ENCODE measurements around the gene FAM151A. TPM values are rescaled to one million over a fixed set of nuclear protein-coding genes. Genes with fewer than 3 reads are reported as not detected.

FAM151A gene
- total and polyA plus RNA-seq, 2 experiments from 2014 or later, result 9.8 to 13.5 TPM

GRCh38 chr1:54600947-54601721, 22.2 kb downstream of the FAM151A start:
- Histone ChIP-seq H3K9me3 (ENCODE audit: low read depth) (no peaks in the 10 kb centered on the region), H3K36me3 (replicated peaks; ENCODE audit: insufficient read depth, low read depth) (no peaks in the 10 kb centered on the region), H3K4me1 (ENCODE audit: insufficient read depth) (no peaks in the 10 kb centered on the region)

DNA sequence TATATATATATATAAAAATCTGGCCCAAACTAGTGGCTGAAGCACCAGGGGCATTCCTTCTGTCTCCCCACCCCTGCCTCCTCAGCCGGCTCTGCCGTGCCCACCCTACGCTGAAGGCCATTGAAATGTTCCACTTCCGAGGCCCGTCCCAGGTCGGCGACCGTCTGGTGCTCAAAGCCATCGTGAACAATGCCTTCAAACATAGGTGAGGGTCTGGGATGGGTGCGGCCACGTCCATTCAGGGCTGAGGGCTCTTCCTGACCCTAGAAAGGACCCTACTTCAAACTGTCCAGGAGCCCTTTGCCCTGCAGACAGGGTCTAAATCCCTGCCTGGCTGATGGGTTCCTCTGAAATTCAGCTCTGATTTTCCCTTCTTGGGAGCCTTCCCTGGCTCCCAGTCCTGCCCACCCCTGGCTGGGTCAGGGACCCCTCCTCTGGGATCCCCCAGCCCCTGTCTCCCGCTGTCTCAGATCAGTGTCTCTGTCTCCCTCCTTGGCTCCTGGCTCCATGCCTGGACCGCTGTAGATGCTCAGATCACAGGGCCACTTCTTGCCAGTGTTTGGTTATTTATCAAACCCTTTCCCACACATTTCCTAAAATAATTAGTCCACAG, 24.0 kb downstream of the FAM151A start:
- Histone ChIP-seq H3K27ac (no peak overlapping the region), H3K79me2 (no peaks in the 10 kb centered on the region), H3K4me3 (no peak overlapping the region), H3K36me3 (replicated peaks; ENCODE audit: insufficient read depth, low read depth) (no peaks in the 10 kb centered on the region), H3K27me3 (no peaks in the 10 kb centered on the region), H3K4me1 (ENCODE audit: insufficient read depth) (no peaks in the 10 kb centered on the region), H2AFZ (no peak overlapping the region), H3K9me2 (replicated peaks; ENCODE audit: insufficient read depth) (no peaks in the 10 kb centered on the region), H4K20me1 (ENCODE audit: insufficient read depth, poor library complexity, severe bottlenecking) (no peaks in the 10 kb centered on the region), H3K4me2 (no peak overlapping the region), H3K9me3 (ENCODE audit: low read depth) (no peaks in the 10 kb centered on the region)
- DNase-seq (ENCODE audit: low spot score), result no peak
- 97% methylated on average over 13 of the region's 13 CpGs for WGBS (ENCODE audit: low lambda C conversion rate, missing lambda C conversion rate)
- TF ChIP-seq, protein P1, sequence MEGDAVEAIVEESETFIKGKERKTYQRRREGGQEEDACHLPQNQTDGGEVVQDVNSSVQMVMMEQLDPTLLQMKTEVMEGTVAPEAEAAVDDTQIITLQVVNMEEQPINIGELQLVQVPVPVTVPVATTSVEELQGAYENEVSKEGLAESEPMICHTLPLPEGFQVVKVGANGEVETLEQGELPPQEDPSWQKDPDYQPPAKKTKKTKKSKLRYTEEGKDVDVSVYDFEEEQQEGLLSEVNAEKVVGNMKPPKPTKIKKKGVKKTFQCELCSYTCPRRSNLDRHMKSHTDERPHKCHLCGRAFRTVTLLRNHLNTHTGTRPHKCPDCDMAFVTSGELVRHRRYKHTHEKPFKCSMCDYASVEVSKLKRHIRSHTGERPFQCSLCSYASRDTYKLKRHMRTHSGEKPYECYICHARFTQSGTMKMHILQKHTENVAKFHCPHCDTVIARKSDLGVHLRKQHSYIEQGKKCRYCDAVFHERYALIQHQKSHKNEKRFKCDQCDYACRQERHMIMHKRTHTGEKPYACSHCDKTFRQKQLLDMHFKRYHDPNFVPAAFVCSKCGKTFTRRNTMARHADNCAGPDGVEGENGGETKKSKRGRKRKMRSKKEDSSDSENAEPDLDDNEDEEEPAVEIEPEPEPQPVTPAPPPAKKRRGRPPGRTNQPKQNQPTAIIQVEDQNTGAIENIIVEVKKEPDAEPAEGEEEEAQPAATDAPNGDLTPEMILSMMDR (IDR thresholded peaks at IDR 0.05; ENCODE audit: poor library complexity), result no peak
- no peak for TF ChIP-seq EZH2phosphoT487 (IDR thresholded peaks at IDR 0.05; ENCODE audit: low read depth, severe bottlenecking, unreplicated experiment)
- TF ChIP-seq EZH2 (IDR thresholded peaks at IDR 0.05; ENCODE audit: borderline replicate concordance), result no peak

More at GRCh38 chr1:54600947-54601721, 22.2 kb downstream of the FAM151A start:
- no peaks in the 10 kb centered on the region for H3K27me3 ChIP-seq
- no peak overlapping the region for H3K4me2 ChIP-seq
- no peak for DNase-seq (ENCODE audit: low spot score)
- TF ChIP-seq, protein P1 (IDR thresholded peaks at IDR 0.05; ENCODE audit: poor library complexity), result no peak
- TF ChIP-seq EZH2phosphoT487 (IDR thresholded peaks at IDR 0.05; ENCODE audit: low read depth, severe bottlenecking, unreplicated experiment) (no peak), EZH2 (IDR thresholded peaks at IDR 0.05; ENCODE audit: borderline replicate concordance) (no peak)
- no peak overlapping the region for H3K4me3 ChIP-seq
- no peak overlapping the region for H2AFZ ChIP-seq
- no peaks in the 10 kb centered on the region for H4K20me1 ChIP-seq (ENCODE audit: insufficient read depth, poor library complexity, severe bottlenecking)
- WGBS (ENCODE audit: low lambda C conversion rate, missing lambda C conversion rate), result 90% methylated on average over 14 of the region's 21 CpGs
- H3K27ac ChIP-seq, result no peak overlapping the region
- H3K9me2 ChIP-seq (replicated peaks; ENCODE audit: insufficient read depth), result no peaks in the 10 kb centered on the region
- H3K79me2 ChIP-seq, result no peaks in the 10 kb centered on the region

GRCh38 chr1:54597455-54598030, 25.8 kb downstream of the FAM151A start:
- DNase-seq (ENCODE audit: low spot score), result no peak
- Histone ChIP-seq H2AFZ (no peak overlapping the region), H3K79me2 (no peaks in the 10 kb centered on the region), H3K9me3 (ENCODE audit: low read depth) (no peaks in the 10 kb centered on the region), H4K20me1 (ENCODE audit: insufficient read depth, poor library complexity, severe bottlenecking) (no peaks in the 10 kb centered on the region), H3K27ac (no peak overlapping the region), H3K36me3 (replicated peaks; ENCODE audit: insufficient read depth, low read depth) (no peaks in the 10 kb centered on the region), H3K4me2 (no peak overlapping the region), H3K4me3 (no peak overlapping the region), H3K9me2 (replicated peaks; ENCODE audit: insufficient read depth) (no peaks in the 10 kb centered on the region), H3K27me3 (no peaks in the 10 kb centered on the region), H3K4me1 (ENCODE audit: insufficient read depth) (no peaks in the 10 kb centered on the region)
- WGBS (ENCODE audit: low lambda C conversion rate, missing lambda C conversion rate), result 76% methylated on average over 3 of the region's 3 CpGs
- TF ChIP-seq EZH2 (IDR thresholded peaks at IDR 0.05; ENCODE audit: borderline replicate concordance), result no peak

- no peaks in the 10 kb centered on the region for H3K9me2 ChIP-seq (replicated peaks; ENCODE audit: insufficient read depth)
- TF ChIP-seq, protein P1 (IDR thresholded peaks at IDR 0.05; ENCODE audit: poor library complexity), result no peak
- no peak for TF ChIP-seq EZH2 (IDR thresholded peaks at IDR 0.05; ENCODE audit: borderline replicate concordance)
- TF ChIP-seq EZH2phosphoT487 (IDR thresholded peaks at IDR 0.05; ENCODE audit: low read depth, severe bottlenecking, unreplicated experiment), result no peak
- no peaks in the 10 kb centered on the region for H3K4me1 ChIP-seq (ENCODE audit: insufficient read depth)
- no peak overlapping the region for H3K4me2 ChIP-seq
- H4K20me1 ChIP-seq (ENCODE audit: insufficient read depth, poor library complexity, severe bottlenecking), result no peaks in the 10 kb centered on the region
- H3K27me3 ChIP-seq, result no peaks in the 10 kb centered on the region
- H2AFZ ChIP-seq, result no peak overlapping the region
- H3K9me3 ChIP-seq (ENCODE audit: low read depth), result no peaks in the 10 kb centered on the region
- H3K36me3 ChIP-seq (replicated peaks; ENCODE audit: insufficient read depth, low read depth), result no peaks in the 10 kb centered on the region
- WGBS (ENCODE audit: low lambda C conversion rate, missing lambda C conversion rate), result 57% methylated on average over 3 of the region's 3 CpGs
- no peak for DNase-seq (ENCODE audit: low spot score)
- H3K4me3 ChIP-seq, result no peak overlapping the region
- H3K79me2 ChIP-seq, result no peaks in the 10 kb centered on the region
- H3K27ac ChIP-seq, result no peak overlapping the region
Measured at GRCh38 chr1:54596756-54597155, 26.6 kb downstream of the FAM151A start.
